HG02970 (cell line): Measurements from ENCODE around the gene PHAX.
"Not testable (repeated sequence)": the region's sequence is repeated elsewhere in the genome, so short reads cannot be mapped to it uniquely, and the experiment has no call there.

Experiments used
- ATAC-seq: cut with Tn5 transposase; IDR thresholded peaks from one replicate; pipeline ENCODE4 v1.9.1; 2021; ENCODE audit warnings: mild to moderate bottlenecking, moderate library complexity, moderate number of reproducible peaks; ENCODE audit not compliant: unreplicated experiment, low FRiP score

Gene PHAX

GRCh38 chr5:126650463-126650862 is 49.7 kb downstream of the PHAX start:
- no peak for ATAC-seq

GRCh38 chr5:126651013-126651577 is 50.3 kb downstream of the PHAX start:
- ATAC-seq, result no peak

GRCh38 chr5:126656401-126657007 is 55.8 kb downstream of the PHAX start:
- ATAC-seq, result no peak

- no peak for ATAC-seq
Measured at GRCh38 chr5:126658561-126658960, 57.8 kb downstream of the PHAX start.

GRCh38 chr5:126659805-126660482 is 59.2 kb downstream of the PHAX start:
- no peak for ATAC-seq

GRCh38 chr5:126664586-126664985 is 63.8 kb downstream of the PHAX start:
- no peak for ATAC-seq

- ATAC-seq, result not testable (repeated sequence)
Measured at GRCh38 chr5:126670109-126670508, 69.4 kb downstream of the PHAX start.

GRCh38 chr5:126671681-126672080 is 70.9 kb downstream of the PHAX start:
- ATAC-seq, result not testable (repeated sequence)

GRCh38 chr5:126673477-126673876 is 72.7 kb downstream of the PHAX start:
- no peak for ATAC-seq

- ATAC-seq, result no peak
Measured at GRCh38 chr5:126674145-126674544, 73.4 kb downstream of the PHAX start.

GRCh38 chr5:126675338-126675737 is 74.6 kb downstream of the PHAX start:
- no peak for ATAC-seq

- no peak for ATAC-seq
Measured at GRCh38 chr5:126676195-126676624, 75.5 kb downstream of the PHAX start.
